NT2/D1 (cell line): ENCODE data around the gene NELFB.
"Not testable (repeated sequence)": the region's sequence is repeated elsewhere in the genome, so short reads cannot be mapped to it uniquely, and the experiment has no call there.

Source experiments
- DNase-seq: peaks from one replicate; pipeline ENCODE4 v3.0.0-alpha.2; 2011; ENCODE audit warnings: low read depth, low spot score
- H3K27me3 ChIP-seq: 2 replicates; pipeline ENCODE4 v1.6.0; 2011; ENCODE audit warnings: mild to moderate bottlenecking; ENCODE audit not compliant: insufficient read length, insufficient read depth
- H3K36me3 ChIP-seq: 2 replicates; pipeline ENCODE4 v1.6.1; 2011; ENCODE audit warnings: mild to moderate bottlenecking, low read length, mixed read lengths; ENCODE audit not compliant: insufficient read depth, insufficient read length
- H3K4me1 ChIP-seq: 2 replicates; pipeline ENCODE4 v1.5.1; 2011; ENCODE audit not compliant: insufficient read depth, insufficient read length
- H3K4me3 ChIP-seq: 2 replicates; pipeline ENCODE4 v1.5.1; 2011; ENCODE audit warnings: low read depth; ENCODE audit not compliant: insufficient read length
- H3K9ac ChIP-seq: 2 replicates; pipeline ENCODE4 v1.6.0; 2011; ENCODE audit warnings: low read depth; ENCODE audit not compliant: insufficient read length
- H3K9me3 ChIP-seq: 2 replicates; pipeline ENCODE4 v1.5.1; 2011; ENCODE audit warnings: mild to moderate bottlenecking, low read length; ENCODE audit not compliant: insufficient read depth
- SUZ12 ChIP-seq: IDR thresholded peaks from 2 replicates; pipeline ENCODE4 v1.6.1; 2011; ENCODE audit not compliant: insufficient read length, insufficient read depth; ENCODE audit errors: extremely low read depth
- YY1 ChIP-seq: IDR thresholded peaks from 2 replicates; pipeline ENCODE4 v1.6.1; 2011; ENCODE audit not compliant: insufficient read length, insufficient read depth
- ZNF274 ChIP-seq: IDR thresholded peaks from 2 replicates; pipeline ENCODE4 v1.6.1; 2011; ENCODE audit warnings: mild to moderate bottlenecking, low read depth, low read length

The NELFB gene

DNA sequence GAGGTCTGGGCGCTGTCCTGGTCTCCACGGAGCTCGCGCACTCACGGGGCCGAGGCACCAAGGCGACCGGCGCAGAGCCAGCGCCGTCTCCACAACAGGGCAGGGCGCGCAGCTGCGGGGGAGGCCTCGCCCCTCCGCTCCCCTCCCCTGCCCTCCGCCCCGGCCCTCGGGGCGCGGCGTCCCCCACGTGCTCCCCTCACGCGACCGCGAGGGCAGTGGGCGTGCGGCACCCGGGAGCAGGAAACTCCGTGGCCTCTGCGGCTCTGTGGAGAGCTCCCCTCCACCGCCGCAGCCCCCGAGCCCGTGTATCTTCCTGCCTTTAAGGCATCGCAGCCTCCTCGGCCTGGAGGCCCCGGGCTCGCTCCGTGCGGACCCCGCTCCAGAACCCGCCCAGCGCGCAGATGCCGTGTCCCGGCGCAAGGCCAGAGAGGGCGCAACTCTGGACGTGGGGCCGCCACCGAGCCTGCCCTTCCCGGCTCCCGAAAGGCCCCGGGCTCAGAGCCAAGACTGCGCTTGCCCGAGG is 14.7 kb upstream of the NELFB start:
- Histone ChIP-seq H3K9me3 (no peaks in the 10 kb centered on the region), H3K4me3 (peak overlapping the region; percentile 91), H3K4me1 (peaks cover 55% of the 10 kb centered on the region), H3K9ac (peak overlapping the region; percentile 97), H3K27me3 (no peaks in the 10 kb centered on the region), H3K36me3 (peaks cover 39% of the 10 kb centered on the region)
- TF ChIP-seq YY1 (no peak), SUZ12 (no peak), ZNF274 (no peak)
- no peak for DNase-seq

DNA sequence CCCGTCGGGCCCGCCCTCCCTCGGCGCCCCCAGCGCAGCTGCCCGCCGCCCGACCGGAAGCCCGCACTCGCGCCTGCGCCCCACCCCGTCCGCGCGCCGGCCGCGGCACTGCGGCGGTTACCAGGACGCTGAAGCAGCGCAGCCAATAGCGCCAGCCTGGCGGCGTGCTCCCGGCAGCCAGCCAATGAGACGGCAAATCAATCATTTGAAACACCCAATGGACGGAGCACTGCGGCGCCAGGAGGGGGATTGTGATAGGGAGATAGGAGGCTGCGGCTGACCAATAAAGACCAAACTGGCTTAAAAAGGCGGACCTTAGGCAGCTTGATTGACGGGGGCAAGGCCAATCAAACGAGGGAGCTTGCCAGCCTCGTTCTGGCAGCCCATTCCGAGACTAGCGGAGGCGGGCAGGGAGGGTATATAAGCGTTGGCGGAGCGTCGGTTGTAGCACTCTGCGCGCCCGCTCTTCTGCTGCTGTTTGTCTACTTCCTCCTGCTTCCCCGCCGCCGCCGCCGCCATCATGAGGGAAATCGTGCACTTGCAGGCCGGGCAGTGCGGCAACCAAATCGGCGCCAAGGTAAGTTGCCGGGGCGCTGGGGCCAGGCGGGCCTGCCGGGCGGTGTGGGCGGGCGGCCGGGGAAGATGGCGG is 14.2 kb upstream of the NELFB start, which contains the start of gene TUBB4B:
TSS of gene TUBB4B (plus strand) at position 447 of the 649 bp plus-strand sequence. CDS start at position 521, 74 bp downstream.
- H3K4me1 ChIP-seq = peaks cover 52% of the 10 kb centered on the region
- H3K4me3 ChIP-seq = peak within 1 kb of the TSS; percentile 91
- peaks cover 3% of the 10 kb centered on the region for H3K27me3 ChIP-seq
- H3K9me3 ChIP-seq = no peaks in the 10 kb centered on the region
- peak within 1 kb of the TSS; percentile 97 for H3K9ac ChIP-seq
- peaks cover 36% of the 10 kb centered on the region for H3K36me3 ChIP-seq
- peak; percentile 99 for DNase-seq
- no peak for TF ChIP-seq ZNF274
- no peak for TF ChIP-seq YY1
- no peak for TF ChIP-seq SUZ12

DNA sequence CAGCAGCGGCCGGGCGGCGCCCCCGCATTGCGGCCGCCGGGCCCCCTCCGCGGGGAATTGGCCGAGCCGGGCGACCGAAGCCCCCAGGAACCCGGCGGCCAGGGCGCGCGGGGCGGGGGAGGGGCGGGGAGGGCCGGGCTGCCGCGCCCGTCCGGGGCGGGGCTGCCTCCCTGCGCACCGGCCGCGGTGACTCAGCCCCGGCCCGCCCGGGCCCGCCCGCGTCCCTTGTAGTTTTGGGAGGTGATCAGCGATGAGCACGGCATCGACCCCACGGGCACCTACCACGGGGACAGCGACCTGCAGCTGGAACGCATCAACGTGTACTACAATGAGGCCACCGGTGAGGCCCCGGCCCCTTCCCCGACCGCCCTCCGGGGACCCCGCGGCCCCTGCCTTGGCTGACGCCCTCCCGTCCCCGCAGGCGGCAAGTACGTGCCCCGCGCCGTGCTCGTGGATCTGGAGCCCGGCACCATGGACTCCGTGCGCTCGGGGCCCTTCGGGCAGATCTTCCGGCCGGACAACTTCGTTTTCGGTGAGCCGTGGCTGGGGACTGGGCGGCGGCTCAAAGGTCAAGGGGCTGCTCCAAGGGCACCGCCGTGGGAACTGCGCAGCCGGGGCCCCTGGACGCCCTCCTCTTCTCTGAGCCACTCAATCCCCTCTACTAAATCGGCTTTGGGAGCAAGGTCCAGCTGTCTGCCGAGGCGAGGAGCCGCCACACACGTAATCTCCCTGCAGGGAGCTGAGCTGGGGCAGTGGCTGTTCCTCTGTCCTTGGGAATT is 13.4 kb upstream of the NELFB start:
- peaks cover 36% of the 10 kb centered on the region for H3K36me3 ChIP-seq

DNA sequence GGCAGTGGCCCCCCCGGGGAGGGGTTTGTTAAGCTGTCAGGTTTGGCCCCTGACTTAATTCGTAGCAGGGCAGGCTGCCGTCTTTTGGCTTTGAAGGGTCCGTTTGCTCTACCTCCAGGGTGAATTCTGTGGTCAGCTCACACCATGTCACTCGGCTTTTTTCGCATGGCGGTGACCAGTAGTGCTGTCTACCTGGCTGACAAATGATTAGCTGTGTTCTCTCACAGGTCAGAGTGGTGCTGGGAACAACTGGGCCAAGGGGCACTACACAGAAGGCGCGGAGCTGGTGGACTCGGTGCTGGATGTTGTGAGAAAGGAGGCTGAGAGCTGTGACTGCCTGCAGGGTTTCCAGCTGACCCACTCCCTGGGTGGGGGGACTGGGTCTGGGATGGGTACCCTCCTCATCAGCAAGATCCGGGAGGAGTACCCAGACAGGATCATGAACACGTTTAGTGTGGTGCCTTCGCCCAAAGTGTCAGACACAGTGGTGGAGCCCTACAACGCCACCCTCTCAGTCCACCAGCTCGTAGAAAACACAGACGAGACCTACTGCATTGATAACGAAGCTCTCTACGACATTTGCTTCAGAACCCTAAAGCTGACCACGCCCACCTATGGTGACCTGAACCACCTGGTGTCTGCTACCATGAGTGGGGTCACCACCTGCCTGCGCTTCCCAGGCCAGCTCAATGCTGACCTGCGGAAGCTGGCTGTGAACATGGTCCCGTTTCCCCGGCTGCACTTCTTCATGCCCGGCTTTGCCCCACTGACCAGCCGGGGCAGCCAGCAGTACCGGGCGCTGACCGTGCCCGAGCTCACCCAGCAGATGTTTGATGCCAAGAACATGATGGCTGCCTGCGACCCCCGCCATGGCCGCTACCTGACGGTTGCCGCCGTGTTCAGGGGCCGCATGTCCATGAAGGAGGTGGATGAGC is 12.6 kb upstream of the NELFB start:
- Histone ChIP-seq H3K4me1 (peaks cover 47% of the 10 kb centered on the region), H3K9ac (peak overlapping the region; percentile 94), H3K36me3 (peaks cover 36% of the 10 kb centered on the region), H3K27me3 (peaks cover 6% of the 10 kb centered on the region), H3K9me3 (no peaks in the 10 kb centered on the region), H3K4me3 (peak overlapping the region; percentile 89)
- DNase-seq = no peak
- no peak for TF ChIP-seq SUZ12
- no peak for TF ChIP-seq YY1
- TF ChIP-seq ZNF274 = no peak

More for the DNA sequence above, 13.4 kb upstream of the NELFB start:
- H3K9ac ChIP-seq = peak overlapping the region; percentile 94
- TF ChIP-seq ZNF274 (no peak), YY1 (no peak), SUZ12 (no peak)
- peaks cover 6% of the 10 kb centered on the region for H3K27me3 ChIP-seq
- no peaks in the 10 kb centered on the region for H3K9me3 ChIP-seq
- H3K4me3 ChIP-seq = peak overlapping the region; percentile 89
- H3K4me1 ChIP-seq = peaks cover 49% of the 10 kb centered on the region
- no peak for DNase-seq

DNA sequence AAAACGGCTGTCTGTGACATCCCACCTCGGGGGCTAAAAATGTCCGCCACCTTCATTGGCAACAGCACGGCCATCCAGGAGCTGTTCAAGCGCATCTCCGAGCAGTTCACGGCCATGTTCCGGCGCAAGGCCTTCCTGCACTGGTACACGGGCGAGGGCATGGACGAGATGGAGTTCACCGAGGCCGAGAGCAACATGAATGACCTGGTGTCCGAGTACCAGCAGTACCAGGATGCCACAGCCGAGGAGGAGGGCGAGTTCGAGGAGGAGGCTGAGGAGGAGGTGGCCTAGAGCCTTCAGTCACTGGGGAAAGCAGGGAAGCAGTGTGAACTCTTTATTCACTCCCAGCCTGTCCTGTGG is 11.9 kb upstream of the NELFB start:
- H3K4me3 ChIP-seq, H3K27me3 ChIP-seq, H3K9me3 ChIP-seq, DNase-seq: not testable (repeated sequence)
- H3K36me3 ChIP-seq = peaks cover 35% of the 10 kb centered on the region
- H3K9ac ChIP-seq = peak overlapping the region; percentile 94
- peaks cover 45% of the 10 kb centered on the region for H3K4me1 ChIP-seq

DNA sequence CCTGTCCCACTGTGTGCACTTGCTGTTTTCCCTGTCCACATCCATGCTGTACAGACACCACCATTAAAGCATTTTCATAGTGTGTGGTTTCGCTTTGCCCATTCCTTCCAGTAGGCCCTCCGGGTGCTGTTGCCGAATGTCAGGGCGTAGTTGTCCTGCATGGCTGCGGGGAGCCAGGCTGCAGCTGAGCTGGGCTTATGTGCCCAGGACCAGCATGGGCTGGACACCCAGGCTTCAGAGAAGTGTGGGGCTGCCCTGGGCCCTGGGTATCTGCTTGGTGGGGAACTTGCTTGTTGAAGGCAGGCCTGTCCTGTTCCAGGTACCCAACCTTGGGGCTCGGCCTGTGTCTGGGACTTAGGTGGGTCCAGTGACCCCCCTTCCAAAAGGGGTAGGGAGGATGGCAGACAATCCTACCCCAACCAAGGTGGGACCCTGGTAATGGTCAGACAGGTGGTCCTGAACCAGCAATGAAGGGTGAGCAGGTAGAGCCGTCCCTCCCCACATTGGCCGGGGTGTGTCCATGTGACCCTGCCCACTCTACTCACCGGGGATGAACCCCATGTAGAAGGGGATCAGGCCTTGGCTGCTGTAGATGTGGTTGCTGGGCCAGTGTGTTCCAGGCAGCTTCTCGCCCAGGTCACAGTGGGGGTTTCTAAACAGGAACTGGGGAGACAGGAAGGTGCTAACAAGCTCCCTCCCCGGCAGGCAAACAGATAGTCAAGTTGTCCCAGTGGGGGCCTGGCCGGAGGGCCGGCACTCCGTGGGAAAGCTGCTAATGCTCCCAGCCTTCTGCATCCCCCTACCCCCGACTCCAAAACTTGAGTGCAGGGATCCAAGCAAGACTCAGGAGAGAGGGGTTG is 11.3 kb upstream of the NELFB start:
- H3K4me1 ChIP-seq = peaks cover 38% of the 10 kb centered on the region

More for the DNA sequence above, 11.3 kb upstream of the NELFB start:
- H3K9ac ChIP-seq = peak overlapping the region; percentile 2
- peaks cover 6% of the 10 kb centered on the region for H3K27me3 ChIP-seq
- no peak for DNase-seq
- peaks cover 29% of the 10 kb centered on the region for H3K36me3 ChIP-seq
- no peak for TF ChIP-seq ZNF274
- no peak for TF ChIP-seq YY1
- no peak for TF ChIP-seq SUZ12
- no peaks in the 10 kb centered on the region for H3K9me3 ChIP-seq
- H3K4me3 ChIP-seq = no peak overlapping the region
